H1 (cell line): Measurements from ENCODE around the gene DNAJB12. TPM values are rescaled to one million over a fixed set of nuclear protein-coding genes. Genes with fewer than 3 reads are reported as not detected.

Experiments used
- ASH2L ChIP-seq: fragments of 200-600, 300-600 bp; sonication (generic); IDR thresholded peaks from one replicate; pipeline ENCODE4 v1.7.1; 2017; ENCODE audit warnings: low read length
- BCL11A ChIP-seq, 2 experiments: IDR thresholded peaks; one replicate each; pipeline ENCODE4 v1.6.1; 2011; ENCODE audit warnings: low read depth in 2 of 2, low read length in 2 of 2, mild to moderate bottlenecking in 2 of 2
- CTBP2 ChIP-seq: IDR thresholded peaks from 2 replicates; pipeline ENCODE4 v1.7.0; 2011; ENCODE audit warnings: borderline replicate concordance, mild to moderate bottlenecking, moderate library complexity, mixed read lengths, low read length; ENCODE audit not compliant: insufficient read depth, insufficient read length
- KDM5A ChIP-seq: fragments of 200-600 bp; IDR thresholded peaks from 2 replicates; pipeline ENCODE4 v1.7.1; 2012; ENCODE audit warnings: mild to moderate bottlenecking, low read length, inconsistent platforms, mixed read lengths
- MAFK ChIP-seq: IDR thresholded peaks from 2 replicates; pipeline ENCODE4 v1.6.1; 2012; ENCODE audit warnings: low read depth, mild to moderate bottlenecking, improper control_type of control experiment, low read length
- POU5F1 ChIP-seq: IDR thresholded peaks from 2 replicates; pipeline ENCODE4 v1.6.1; 2011; ENCODE audit warnings: low read depth, mild to moderate bottlenecking, low read length, moderate library complexity
- SAP30 ChIP-seq: fragments of 300-600 bp; sonication (generic); IDR thresholded peaks from 2 replicates; pipeline ENCODE4 v1.7.1; 2012; ENCODE audit warnings: low read length, moderate library complexity, mild to moderate bottlenecking, inconsistent platforms; ENCODE audit not compliant: insufficient read depth, insufficient replicate concordance
- SIX5 ChIP-seq: IDR thresholded peaks from 2 replicates; pipeline ENCODE4 v1.6.1; 2011; ENCODE audit warnings: mild to moderate bottlenecking, low read depth, low read length
- polyA plus RNA-seq, 7 experiments: library from polyadenylated mRNA; depleted of rRNA in 3 of 7; stranded (reverse) in 5 of 7; unstranded in 2 of 7; fragments of >200 nt in 5 of 7; fragments of 200-250 nt in 2 of 7; gene quantifications; 1 replicate in 5 of 7; 2 replicates in 1 of 7; 4 replicates in 1 of 7; pipeline versions ENCODE4 v1.2.1 to v1.2.3, GENCODE V29; 2011 to 2013; ENCODE audit warnings: missing spikeins in 2 of 7, mixed read lengths in 2 of 7
- total RNA-seq: library from RNA; stranded (reverse); fragmentation: NEBNext Ultra II Directional; extraction: Animal tissue kit (Norgen Biotek cat#: 25700); gene quantifications from 2 replicates; pipeline ENCODE4 v1.2.1, GENCODE V29; 2021

The DNAJB12 gene
- total and polyA plus RNA-seq, 2 of the 8 experiments (the other 6 are each of a cell fraction or from before 2014, with no cell fraction given) = 10.8 to 20.5 TPM

- TF ChIP-seq MAFK (no peak), BCL11A (IDR thresholded peaks at IDR 0.05; ENCODE audit: low read depth in 2 of 2, low read length in 2 of 2) (no peak), POU5F1 (no peak), SIX5 (no peak), ASH2L (no peak), SAP30 (no peak), KDM5A (no peak), CTBP2 (no peak)
These were observed 25.1 kb upstream of the DNAJB12 start (continued) for GRCh38 chr10:72379776-72380175.
